LHCN-M2 (cell line): ENCODE results near the gene PHTF1. TPM values are rescaled to one million over a fixed set of nuclear protein-coding genes. Genes with fewer than 3 reads are reported as not detected.

ENCODE experiments used
- DNase-seq: peaks from one replicate; pipeline ENCODE4 v3.0.0-alpha.2; 2012; ENCODE audit warnings: low read depth
- polyA plus RNA-seq: library from polyadenylated mRNA; unstranded; fragments of >200 nt; gene quantifications from one replicate; pipeline ENCODE4 v1.2.1, GENCODE V29; 2012; ENCODE audit warnings: missing spikeins
- total RNA-seq: library from RNA; depleted of rRNA; stranded (reverse); fragments of >200 nt; gene quantifications from 2 replicates; pipeline ENCODE4 v1.2.3, GENCODE V29; 2014; rRNA removed

The PHTF1 gene
- 39.0 and 39.6 TPM in 2 replicates for total RNA-seq
- polyA plus RNA-seq, result 15.2 TPM

DNA sequence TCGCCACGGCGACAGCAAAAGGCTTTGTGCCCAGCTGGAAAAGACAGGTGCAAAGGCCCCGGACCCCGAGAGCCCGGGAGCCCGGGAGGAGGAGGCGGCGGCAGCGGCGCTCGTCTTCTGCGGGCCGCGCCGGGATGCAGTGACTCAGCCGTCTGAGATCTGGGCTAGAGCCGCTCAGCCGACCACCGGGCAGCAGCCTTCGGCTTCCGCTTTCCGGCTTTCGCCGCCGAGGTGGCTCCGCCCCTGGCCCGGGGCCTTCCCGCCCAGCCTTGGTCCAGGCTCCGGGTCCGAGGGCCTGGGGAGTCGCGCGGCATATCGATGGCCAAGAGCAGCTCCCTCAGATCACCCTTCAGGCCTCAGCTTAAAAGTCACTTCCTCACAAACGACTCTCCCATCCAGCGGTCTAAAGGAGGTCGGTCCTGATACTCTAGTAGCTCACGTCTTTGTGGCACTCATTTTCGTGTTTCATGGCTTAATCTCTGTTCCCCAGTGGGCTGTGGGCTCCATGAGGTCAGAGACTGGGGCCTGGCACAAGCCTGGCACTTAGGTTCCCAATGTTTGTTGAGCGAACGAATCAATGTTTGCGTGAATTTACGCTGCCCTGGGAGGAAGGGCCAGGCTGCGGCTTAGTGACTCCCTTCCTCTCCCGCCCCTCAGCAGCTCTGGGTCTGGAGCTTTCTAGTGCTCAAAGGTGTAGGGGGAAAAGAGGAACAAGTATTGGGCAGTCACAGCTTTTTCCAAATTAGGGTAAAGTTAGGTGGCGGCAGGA is at the start of gene PHTF1:
Gene PHTF1 (minus strand): TSS at position 154 of the 769 bp plus-strand sequence. CDS start 783 bp downstream, outside the sequence.
- peak; percentile 80 for DNase-seq

DNA sequence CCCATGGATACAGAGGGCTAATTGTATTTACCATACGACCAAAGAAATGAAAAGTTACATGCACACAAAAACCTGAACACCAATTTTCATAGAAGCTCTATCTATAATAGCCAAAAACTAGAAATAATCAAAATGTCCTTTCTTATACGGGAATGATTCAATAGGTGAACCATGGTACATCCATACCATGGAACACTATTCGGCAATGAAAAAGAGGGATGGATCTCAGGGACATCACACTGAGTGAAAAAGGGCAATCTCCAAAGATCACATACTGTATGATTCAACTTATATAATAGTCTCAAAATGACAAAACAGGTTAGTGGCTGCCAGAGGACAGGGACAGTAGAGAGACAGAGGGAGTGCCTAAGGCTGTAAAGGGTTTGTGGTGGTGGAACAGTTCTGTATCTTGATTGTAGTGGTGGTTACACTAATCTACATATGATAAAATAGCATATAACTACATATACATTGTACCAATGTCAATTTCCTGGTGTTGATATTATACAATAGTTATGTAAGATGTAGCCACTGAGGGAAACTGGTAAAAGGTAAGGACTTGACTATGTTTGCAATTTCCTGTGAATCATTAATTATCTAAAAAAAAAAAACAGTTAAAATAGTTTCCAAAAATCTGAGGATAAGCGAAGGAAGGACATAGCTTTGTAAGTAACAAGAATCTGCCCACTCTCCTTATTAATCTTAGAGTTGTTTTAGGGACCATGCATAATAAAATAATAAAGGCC is 49.3 kb upstream of the PHTF1 start:
- DNase-seq, result no peak

DNA sequence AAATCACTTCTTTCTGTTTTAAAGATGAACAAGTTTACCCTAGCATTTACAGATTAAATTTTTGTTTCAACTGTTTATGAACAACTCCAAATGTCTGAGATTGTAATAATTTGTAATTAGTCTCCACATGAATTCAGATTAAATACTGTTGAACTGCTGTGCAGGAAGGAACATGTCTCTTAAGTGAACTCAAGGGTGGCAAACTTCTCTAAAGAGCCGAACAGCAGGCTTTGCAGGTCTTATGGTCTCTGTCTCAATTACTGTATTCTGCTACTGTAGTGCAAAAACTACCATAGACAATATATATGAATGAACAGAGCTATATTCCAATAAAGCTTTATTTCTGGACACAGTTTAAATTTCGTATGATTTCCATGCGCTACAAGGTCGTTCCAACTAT is 46.4 kb upstream of the PHTF1 start:
- DNase-seq, result no peak

DNA sequence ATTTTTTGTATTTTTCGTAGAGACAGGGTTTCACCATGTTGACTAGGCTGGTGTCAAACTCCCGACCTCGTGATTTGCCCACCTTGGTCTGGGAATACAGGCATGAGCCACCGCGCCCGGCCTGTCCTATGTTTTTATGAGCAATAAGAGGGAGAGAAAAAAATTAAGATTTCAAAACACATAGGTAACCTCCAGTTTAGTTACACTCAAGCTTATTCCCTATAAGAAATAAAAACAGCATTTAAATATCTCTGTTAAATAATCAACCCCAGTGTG is 45.9 kb upstream of the PHTF1 start:
- DNase-seq, result no peak

DNA sequence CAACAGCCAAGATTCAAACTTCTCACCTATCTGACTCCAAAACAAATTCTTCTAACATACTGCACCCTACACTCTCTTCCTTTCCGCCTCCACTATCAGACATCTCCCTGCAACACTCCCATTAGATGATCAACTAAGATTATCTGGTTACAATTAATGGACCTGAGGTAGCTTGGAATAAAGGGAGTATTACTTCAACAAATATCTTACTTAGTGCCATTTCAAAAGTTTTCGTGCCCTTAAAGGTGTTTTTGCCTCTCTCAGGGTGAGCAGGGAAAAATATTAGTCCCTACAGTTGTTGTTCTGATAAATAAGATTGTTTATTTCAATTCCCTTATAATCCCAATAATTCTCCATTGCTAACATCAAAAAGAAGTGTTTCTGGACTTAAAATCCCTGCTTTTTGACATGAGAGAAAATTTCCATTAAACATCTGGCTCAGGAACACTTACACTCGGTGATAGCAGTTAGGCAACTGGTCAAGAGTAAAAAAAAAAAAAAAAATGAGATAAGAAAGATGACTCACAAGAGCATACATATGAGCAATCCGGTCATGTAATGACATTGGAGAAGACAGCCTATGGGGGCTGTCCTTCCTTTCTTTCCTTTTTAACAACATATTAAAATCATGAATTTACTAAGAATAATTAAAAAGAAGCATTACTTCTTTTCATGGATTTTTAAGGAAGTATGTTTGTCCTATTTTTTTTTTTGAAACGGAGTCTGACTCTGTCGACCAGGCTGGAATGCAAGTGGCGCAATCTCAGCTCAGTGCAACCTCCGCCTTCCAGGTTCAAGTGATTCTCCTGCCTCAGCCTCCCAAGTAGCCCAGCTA is 45.4 kb upstream of the PHTF1 start:
- peak; percentile 64 for DNase-seq

DNA sequence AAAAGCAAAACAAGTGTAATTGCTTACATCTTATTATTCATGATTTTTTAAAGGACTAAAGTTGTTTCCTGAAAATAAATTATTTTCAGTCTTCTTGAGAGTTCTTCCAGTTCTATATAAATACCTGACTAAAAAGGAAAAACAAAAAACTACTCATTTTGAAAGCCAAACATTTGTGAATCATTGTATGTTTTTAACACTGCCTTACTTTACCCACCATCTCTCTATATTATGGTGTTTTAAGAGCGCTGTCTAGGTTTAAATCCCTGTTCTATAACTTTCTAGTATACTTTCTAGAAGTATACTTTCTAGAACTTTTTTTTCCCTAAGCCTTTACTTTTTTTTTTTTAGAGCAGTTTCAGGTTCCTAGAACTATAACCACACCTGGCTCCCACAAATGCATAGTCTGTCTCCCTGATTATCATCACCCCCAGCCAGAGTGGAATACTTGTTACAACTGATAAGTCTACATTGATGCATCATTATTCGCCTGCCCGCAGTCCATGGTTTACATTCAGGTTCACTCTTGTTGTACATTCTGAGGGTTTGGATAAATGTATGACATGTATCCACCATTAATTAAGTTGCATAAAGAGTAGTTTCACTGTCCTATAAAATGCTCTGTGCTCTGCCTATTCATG is 43.2 kb upstream of the PHTF1 start:
- no peak for DNase-seq

DNA sequence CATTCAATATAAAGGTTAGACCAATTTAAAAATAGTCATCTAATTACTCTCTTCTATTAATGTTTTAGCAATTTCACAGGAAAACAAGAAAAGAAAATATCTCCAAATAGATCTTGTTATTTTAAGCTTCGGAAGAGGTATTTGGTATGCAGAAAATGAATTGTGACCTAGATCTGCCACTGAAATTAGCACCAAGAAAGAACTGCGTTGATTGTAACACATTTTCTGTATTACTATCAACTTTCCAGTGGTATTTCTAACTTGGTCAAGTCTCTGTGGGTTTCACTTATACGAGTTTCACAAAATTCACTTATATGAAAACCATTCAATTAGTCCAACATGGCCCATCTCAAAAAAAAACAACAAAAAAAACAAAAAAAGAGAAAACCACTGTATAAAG is 41.2 kb upstream of the PHTF1 start:
- no peak for DNase-seq

DNA sequence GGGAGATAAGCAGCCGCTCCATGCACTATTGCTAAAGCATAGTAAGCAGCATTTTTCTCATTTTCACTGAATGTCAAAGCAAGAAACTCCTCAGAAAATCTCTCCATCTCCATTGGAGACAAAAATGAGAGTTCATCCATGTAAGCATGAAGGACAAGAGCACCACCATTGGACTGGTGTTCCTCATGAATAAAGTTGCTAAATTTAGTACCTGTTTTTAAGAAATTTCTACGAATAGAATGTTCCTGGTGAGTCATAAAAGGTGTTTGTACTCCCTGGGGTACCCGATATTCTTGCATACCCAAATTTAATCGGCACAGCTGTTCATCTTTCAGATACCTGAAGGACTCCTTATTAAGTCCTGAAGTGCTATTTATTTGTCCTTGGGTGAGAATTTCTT is 38.2 kb upstream of the PHTF1 start:
- DNase-seq, result no peak

DNA sequence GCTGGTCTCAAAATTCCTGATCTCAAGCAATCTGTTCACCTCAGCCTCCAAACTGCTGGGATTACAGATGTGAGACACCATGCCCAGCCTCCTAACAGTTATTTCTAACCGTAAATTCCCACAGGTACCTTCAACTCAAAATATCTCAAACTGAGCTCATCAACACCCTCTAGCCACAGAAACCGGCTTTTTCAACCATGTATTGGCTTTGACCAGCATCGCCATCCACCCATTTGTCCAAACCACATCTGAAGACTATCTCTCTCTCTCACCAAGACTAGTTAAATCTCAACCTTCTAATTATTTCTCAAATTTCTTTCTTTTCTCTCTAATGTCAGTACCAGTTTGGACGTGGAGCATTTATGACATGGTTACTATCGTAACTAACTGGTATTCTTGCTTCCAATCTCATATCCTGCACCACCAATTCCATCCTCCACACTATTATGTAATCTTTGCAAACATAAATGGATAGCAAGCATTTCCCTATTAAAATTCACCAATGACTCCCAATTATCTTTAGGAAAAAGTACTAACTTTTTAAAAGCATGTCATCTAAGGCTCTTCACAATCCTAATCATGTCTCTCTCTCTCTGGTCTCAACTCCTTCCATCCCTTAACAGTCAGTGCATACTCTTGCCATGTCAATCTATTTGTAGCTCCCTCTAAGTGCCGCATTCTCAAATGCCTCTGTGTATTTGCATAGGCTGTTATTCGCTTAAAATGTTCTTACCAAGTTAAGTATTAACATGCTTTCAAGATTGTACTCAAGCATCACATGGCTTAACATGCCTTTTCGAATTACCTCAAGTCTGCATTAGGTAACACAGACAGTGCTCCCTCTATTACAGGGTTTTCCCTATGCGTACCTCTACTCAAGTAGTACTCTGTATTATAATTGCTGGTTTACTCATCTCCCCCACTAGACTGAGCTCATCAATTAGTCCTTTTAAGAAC is 34.9 kb upstream of the PHTF1 start:
- DNase-seq, result no peak

DNA sequence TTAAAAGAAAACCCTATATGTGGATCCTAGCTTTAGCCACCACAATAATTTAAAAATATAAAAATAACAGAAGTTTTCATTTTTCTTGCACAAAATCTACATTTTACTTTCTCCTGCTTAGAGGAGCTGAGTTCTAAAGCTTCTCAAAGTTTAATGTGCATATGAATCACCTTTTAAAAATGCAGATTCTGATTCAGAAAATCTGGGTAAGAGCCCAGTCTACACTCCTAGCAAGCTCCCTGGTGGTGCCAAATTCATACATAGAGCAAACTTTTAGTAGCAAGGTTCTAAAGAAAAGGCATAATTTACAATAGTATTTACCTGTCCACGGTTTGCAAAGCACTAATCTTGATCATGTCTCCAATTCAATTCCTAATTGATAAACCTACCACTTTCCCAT is 33.7 kb upstream of the PHTF1 start:
- peak; percentile 40 for DNase-seq

DNA sequence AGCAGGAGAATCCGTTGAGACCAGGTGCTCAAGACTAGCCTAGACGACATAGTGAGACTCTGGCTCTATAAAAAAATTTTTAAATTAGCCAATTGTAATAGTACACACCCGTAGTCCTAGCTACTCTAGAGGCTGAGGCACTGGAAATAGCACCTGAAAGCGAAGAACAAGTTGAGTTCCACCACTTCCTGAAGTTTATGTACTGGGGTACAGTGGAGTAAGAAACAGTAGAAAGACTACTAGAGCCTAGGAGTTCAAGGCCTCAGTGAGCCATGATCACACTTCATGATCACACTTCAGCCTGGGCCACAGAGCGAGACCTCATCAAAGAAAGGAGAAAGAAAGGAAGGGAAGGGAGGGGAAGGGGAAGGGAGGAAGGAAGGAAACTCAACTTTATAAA is 33.2 kb upstream of the PHTF1 start:
- no peak for DNase-seq

DNA sequence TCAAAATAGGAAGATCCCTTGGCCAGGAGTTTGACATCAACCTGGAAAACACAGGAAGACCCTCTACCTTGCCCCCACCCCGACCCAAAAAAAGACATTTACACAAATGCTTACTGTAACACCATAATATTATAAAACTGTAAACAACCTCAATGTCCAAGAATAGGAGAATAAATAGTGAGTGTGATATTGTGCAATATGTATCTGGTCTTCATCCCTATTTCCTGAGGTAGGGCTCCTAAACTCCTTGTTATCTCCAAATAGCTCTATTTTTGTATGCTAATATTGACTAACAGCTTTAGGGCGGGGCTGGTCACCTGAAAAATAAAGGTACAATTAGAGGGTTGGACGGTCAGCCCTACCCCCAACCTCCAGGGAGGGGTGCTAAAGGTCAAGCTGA is 29.5 kb upstream of the PHTF1 start:
- DNase-seq, result no peak

DNA sequence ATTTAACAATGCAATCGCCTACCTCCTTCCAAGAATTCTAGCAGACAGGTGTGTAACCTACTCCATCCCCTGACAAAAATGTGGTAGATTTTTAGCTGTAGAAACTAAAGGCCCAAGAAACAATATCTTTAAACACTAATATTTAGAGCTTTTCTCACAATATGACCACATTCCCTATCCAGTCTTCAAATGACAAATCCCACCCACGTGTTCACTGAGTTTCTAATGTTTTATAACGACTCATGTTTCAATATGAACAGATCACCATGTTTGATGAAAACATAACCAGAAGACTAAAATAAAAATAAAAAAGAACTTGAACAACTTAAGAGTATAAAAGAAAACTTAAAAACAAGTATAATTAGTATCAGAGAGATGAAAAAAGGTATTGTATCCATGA is 28.4 kb upstream of the PHTF1 start:
- DNase-seq, result no peak

DNA sequence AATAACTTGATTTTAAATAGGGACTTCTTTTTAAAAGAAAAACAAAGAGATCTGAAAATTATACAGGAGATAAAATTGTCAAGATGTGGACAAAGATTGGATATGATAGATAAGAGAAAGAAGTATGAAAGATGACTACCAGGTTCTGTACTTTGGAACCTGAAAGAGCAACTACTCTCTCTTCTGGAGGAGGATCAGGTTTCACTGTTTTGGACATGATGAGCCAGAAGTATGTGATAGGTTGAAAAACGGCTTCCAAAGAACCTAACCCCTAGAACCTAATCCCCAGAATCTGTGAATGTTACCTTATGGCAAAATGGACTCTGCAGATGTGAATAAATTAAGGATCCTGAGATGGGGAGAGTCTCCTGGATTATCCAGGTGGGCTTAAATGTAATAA is 26.8 kb upstream of the PHTF1 start:
- peak; percentile 28 for DNase-seq

DNA sequence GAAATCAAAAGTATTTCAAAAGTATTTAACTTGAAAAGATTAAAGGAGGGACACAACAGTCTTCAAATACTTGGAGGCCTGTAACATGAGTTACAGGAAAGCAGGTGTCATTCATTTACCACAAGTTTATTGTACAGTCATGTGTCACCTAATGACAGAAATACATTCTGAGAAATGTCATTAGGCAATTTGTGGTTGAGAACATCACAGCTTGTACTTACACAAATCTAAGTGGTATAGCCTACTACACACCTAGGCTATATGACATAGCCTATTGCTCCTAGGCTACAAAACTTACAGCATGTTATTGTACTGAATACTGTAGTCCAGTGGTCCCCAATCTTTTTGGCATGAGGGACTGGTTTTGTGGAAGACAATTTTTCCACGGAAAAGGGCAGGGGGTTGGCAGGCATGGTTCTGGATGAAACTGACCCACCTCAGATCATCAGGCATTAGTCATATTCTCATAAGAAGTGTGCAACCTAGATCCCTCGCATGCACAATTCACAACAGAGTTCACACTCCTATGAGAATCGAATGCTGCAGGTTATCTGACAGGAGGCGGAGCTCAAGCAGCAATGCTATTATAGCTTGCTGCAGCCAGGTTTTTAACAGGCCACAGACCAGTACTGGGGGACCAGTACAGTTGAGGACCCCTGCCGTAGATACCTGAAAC is 25.0 kb upstream of the PHTF1 start:
- DNase-seq, result peak; percentile 50

DNA sequence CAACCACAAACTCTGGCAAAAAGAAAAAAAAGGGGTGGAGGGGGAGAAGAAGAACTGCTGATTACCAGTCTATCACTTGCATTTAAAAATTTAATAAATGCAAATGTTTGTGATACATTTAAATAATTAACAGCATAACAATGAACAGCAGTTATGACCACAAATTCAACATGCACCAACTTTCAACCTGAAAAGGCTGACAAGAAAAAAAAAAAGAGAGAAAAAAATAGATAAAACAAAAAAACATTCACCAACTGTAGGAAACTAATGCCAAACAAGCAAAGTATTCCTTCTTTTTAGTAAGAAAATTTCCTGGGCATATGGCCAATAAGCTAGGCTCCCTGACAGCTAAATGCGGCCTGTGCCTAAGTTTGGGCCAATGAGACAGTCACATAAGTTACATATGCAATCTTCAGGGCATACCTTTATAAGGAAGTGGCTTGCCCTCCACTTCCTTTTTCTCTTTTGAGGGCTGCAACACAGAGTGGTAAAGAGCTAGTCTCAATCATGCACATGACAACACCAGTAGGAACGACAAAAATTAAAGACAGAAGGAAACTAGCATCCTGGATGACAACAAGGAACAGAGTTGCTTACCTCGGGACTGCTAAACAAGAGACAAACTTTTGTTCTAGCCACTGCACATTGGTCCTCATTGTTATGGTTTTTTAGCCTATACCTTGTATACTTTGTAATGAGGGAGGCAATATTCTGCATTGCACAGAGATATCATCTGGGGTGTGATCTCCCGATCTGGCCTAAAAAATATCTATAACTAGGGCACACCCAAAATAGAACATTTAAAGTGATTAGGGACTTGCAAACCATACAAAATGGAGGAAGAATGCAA is 24.2 kb upstream of the PHTF1 start:
- DNase-seq, result peak; percentile 37

DNA sequence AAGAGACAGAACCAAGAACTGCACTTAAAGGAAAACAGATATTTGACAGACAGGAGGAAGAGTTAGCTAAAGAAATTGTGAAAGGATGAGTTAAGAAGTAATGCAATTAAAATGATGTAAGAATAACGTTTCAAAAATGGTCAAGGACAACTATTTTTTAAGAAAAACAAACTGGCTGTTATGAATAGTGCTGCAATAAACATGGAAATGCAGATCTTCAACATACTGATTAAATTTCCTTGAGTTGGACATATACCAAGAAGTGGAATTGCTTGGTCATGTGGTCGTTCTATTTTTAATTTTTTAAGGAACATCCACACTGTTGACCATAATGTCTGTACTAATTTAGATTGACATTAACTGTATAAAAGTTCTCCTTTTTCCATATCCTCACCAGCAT is 23.1 kb upstream of the PHTF1 start:
- no peak for DNase-seq

DNA sequence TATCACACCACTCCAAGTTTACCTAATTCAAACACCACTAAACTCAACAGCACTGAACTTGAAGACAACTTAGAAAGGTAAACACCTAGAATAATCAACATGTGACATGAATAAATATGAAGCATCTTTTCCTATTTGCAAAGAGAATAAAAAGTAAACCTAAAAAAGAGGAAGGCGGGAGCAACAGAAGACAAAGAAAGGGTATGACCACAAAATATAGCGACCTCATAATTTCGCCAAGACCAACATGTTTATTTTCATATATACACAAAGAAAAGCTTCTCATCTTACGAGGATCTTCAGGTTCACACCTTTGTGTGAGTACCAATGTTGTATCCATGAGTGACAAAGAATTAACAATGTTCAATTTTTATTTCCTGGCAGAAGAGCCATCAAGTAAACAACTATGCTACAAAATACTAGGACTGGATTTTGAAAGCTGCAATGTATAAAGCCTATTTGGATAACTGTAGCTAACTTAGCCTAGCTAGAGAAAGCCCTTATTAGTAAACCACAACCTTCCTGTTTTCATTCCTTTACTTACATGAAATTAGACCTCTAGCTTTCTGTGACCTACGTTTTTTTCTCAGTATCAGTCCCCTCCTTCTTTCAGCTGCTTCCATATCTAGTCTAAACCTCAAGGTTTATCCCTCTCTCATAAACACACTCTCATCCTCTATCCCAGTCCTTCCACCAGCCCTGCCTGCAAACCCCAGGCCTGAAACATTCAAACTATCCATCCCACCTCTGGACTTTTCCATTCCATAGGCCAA is 21.3 kb upstream of the PHTF1 start:
- DNase-seq, result peak; percentile 45
